Measurements from ENCODE around the gene RTL10. TPM values are rescaled to one million over a fixed set of nuclear protein-coding genes. Genes with fewer than 3 reads are reported as not detected.

The RTL10 gene
- total and polyA plus RNA-seq, 8 donors: 18.4 to 34.7 (median 28.0) TPM

DNA sequence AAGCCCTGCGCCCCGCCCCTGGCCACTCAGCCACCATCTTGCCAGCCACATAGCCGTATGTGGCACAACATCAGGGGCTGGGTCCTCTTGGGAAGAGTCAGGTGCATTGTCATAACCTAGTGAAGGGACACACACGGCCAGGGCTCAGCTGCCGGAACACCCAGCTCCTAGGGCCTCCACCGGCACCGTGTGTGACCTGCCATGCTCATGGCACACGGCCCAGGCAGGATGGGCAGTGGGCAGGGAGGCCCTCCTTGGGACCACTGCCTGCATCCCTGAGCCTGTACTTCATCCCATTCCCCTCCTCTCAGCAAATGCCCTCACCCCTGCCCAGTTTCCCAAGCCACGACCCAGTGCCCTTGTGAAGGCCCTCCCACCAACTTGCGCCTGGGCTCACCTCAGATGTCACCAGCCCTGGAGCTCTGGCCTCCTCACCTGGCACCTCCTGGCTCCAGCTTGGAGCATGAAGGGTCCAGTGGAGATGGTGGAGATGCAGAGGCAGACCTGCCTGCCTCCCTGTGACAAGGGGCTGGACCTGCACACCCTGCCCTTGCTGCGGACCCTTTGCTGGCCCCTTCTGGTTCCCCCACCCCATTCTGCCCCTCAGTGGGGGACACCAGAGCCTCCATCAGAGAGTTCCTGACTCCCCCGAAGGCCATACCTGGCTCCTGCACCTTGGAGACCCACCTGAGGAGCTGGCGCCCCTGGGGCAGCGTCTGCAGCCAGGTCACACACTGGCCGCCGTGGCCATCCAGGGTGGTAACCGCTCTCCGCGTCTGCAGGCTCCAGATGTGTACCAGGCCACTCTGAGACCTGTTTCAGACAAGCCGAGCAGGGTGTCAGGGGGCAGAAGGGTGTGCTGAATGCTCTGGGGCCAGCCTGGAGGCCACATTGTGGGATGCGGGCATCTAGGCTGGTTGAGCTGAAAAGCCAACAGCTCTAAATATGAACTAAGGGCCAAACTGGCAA, 34.5 kb downstream of the RTL10 start:
- intact Hi-C loops (cut with DNase I): no loop called here
- H3K9me3 ChIP-seq: no peaks in the 10 kb centered on the region
- DNase-seq (peak in 1 of 4 donors; percentile 14), ATAC-seq (no peak)
- peaks cover 0 to 8% of the 10 kb centered on the region in 2 donors for H3K4me1 ChIP-seq
- H3K27ac ChIP-seq: no peak overlapping the region
- no peaks in the 10 kb centered on the region for H3K27me3 ChIP-seq
- H3K4me3 ChIP-seq: no peak overlapping the region
- no peak for TF ChIP-seq CTCF (IDR thresholded peaks at IDR 0.05)
- H3K36me3 ChIP-seq: no peaks in the 10 kb centered on the region

DNA sequence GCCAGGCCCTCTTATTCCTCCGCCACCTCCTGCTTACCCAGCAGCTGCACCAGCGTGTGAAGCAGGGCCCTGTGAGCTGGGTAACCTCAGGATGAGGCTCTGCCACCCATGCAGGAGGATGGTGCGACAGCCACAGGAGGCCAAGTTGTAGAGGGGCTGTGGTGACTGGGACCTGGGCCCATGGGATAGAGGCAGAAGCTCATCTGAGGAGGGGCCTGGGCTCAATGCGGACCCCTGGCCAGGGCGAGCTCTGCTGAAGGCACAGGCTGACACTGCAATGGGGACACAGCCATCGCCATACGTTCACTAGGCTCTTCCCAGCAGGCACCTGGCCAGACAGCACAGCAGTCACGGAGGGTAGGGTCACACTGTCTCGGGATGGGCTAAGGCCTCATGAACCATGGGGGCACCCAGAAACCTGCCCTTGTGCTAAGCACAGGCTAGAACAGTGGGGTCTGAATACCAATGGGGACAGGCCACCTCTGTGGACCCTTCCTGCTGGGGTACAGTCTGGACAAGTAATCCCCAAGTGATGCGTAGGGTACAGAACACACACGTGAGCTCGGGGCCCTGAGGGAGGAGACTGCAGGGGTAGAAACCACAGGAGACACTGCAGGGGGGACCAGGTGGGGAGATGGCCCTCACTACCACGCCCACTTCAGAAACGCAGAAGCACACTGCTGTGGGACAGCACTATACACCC, 35.3 kb downstream of the RTL10 start:
- DNase-seq (peak in 1 of 4 donors; percentile 16), ATAC-seq (no peak)
- H3K4me3 ChIP-seq: no peak overlapping the region
- H3K36me3 ChIP-seq: no peaks in the 10 kb centered on the region
- no peak for TF ChIP-seq CTCF (IDR thresholded peaks at IDR 0.05)
- H3K27me3 ChIP-seq: no peaks in the 10 kb centered on the region
- H3K4me1 ChIP-seq: peaks cover 0 to 7% of the 10 kb centered on the region in 2 donors
- no peaks in the 10 kb centered on the region for H3K9me3 ChIP-seq
- intact Hi-C loops (cut with DNase I): no loop called here
- no peak overlapping the region for H3K27ac ChIP-seq

DNA sequence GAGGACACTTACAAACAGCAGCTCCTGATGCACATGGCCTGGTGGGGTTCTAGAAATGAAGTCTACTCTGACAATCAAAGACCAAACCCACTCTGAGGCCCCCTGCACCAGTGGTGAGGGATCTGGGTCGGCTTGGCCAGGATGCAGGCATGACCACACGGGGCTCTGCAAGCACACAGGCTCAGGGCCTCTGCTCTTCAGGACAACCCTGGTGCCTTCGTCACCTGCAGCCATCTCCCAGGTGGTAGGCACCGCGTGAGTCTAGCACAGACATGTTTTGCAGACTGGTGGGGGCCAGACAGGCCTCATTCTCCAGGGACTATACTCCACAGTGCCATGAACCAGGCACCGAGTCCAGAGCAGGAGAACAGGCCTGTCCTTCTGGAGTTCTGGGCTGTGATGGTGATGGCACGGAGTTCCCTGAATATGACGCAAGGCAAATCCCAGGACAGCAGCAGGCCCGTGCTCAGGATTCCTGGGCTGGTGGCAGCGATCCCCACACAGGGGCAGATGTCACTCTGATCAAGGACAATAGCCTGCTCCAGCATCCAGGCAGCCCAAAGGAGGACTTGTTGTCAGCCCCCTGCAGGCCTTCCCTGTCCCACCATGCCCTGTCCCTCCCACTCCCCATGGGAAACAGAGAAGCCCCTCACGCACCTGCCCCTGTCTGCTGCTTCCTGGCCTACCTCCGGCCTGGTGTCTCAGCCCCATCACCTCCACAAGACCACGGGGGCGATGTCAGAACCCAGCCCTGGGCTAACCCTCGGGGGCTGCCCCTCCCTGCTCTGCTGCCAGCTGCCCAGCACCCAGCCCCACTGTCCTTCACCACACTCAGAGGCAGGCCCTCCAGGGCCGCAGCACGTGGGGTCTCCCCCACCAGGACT, 36.1 kb downstream of the RTL10 start:
- no peak for TF ChIP-seq CTCF (IDR thresholded peaks at IDR 0.05)
- intact Hi-C loops (cut with DNase I): no loop called here
- no peak overlapping the region for H3K4me3 ChIP-seq
- no peaks in the 10 kb centered on the region for H3K36me3 ChIP-seq
- H3K4me1 ChIP-seq: no peaks in the 10 kb centered on the region
- DNase-seq: peak in 1 of 4 donors; percentile 22
- no peaks in the 10 kb centered on the region for H3K27me3 ChIP-seq
- no peak overlapping the region for H3K27ac ChIP-seq
- H3K9me3 ChIP-seq: no peaks in the 10 kb centered on the region
- ATAC-seq: no peak

DNA sequence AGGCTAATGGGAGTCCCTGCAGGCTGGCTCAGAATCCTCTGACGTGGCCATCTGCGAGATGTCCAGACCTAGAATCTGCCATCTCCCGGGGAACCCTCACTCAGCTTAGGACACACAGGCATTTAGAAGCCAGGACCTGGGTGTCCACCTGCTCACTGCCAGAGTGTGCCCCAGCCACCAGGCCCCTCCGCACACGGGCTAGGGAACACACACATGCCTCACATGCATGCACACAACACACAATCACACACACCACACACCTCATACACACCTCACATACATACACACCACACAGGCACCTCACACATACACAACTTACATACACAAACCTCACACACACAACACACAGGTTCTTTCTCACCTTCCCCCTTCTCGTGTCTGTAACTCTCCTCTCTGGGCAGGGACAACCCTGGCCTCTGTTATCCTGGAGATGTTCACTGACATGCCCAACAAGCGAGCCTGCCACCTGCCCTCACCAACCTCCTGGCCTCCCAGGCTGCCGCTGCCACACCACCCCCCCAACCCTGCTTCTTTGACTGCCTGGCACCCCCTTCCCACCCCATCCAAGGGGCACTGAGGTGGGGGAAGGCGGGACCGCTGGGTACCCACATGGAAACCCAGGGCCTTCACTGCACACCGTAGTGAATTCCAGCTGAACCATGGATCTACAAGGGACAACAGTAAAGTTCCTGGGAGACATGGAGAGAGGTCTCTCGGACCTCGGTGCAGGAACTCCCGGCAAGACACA, 38.1 kb downstream of the RTL10 start:
- TF ChIP-seq CTCF (IDR thresholded peaks at IDR 0.05): no peak
- Histone ChIP-seq H3K9me3 (no peaks in the 10 kb centered on the region), H3K27ac (no peak overlapping the region), H3K4me1 (no peaks in the 10 kb centered on the region), H3K27me3 (no peaks in the 10 kb centered on the region), H3K4me3 (no peak overlapping the region), H3K36me3 (no peaks in the 10 kb centered on the region)
- intact Hi-C loops (cut with DNase I): no loop called here
- ATAC-seq (no peak), DNase-seq (peak in 1 of 4 donors; percentile 9)

All from left lung (tissue), 10 donors.